HepG2 (cell line): Measurements from ENCODE around the gene PDPK1. TPM values are rescaled to one million over a fixed set of nuclear protein-coding genes. Genes with fewer than 3 reads are reported as not detected.
A peak's percentile ranks its signal among the peaks of the same experiment; 100 is the strongest.

Experiments
- GABPA ChIP-seq, 2 experiments: IDR thresholded peaks; 2 replicates each; pipeline ENCODE4 v1.6.1; 2011 to 2016; ENCODE audit warnings: low read depth in 2 of 2, low read length in 1 of 2, missing biosample characterization in 1 of 2, missing genetic modification characterization in 1 of 2
- HDAC1 ChIP-seq: sonication (generic); formaldehyde crosslinking; IDR thresholded peaks from 2 replicates; pipeline ENCODE4 v1.5.1; 2020; ENCODE audit warnings: mild to moderate bottlenecking, missing genetic modification reagents
- HNRNPL ChIP-seq: fragments of 200-400 bp; formaldehyde crosslinking; IDR thresholded peaks from 2 replicates; pipeline ENCODE4 v1.6.1; 2017; ENCODE audit warnings: mild to moderate bottlenecking, low read depth, low read length
- MXI1 ChIP-seq: IDR thresholded peaks from 3 replicates; pipeline ENCODE4 v1.6.1; 2012; ENCODE audit warnings: low read depth, low read length, inconsistent platforms, borderline replicate concordance
- POLR2A ChIP-seq, 2 experiments: IDR thresholded peaks; 2 replicates each; pipeline ENCODE4 v1.6.1; 2011; ENCODE audit warnings: low read depth in 2 of 2, low read length in 2 of 2, mild to moderate bottlenecking in 1 of 2, moderate library complexity in 1 of 2; ENCODE audit not compliant: insufficient read depth in 1 of 2
- ZNF263 ChIP-seq: sonication (generic); formaldehyde crosslinking; IDR thresholded peaks from 2 replicates; pipeline ENCODE4 v1.4.0; 2020; ENCODE audit warnings: missing genetic modification reagents
- ZNF546 ChIP-seq: sonication (generic); formaldehyde crosslinking; conservative IDR thresholded peaks from 2 replicates; pipeline ENCODE4 v1.8.1; 2023; ENCODE audit warnings: mild to moderate bottlenecking, missing genetic modification reagents
- ZNF607 ChIP-seq: sonication (generic); formaldehyde crosslinking; IDR thresholded peaks from 2 replicates; pipeline ENCODE4 v1.5.1; 2020; ENCODE audit warnings: missing genetic modification reagents, mild to moderate bottlenecking, borderline replicate concordance
- polyA plus RNA-seq, 8 experiments: library from polyadenylated mRNA; depleted of rRNA in 3 of 8; stranded (reverse) in 7 of 8; unstranded in 1 of 8; fragments of >200 nt; fragmentation: Illumina TruSeq in 4 of 8; extraction: Trizol in 4 of 8; gene quantifications; 2 replicates each; pipeline versions ENCODE4 v1.2.1 to v1.2.3, GENCODE V29; 2011 to 2016; ENCODE audit warnings: low read depth in 4 of 8, missing spikeins in 1 of 8, mixed read lengths in 1 of 8; ENCODE audit not compliant: insufficient read depth in 1 of 8
- total RNA-seq, 5 experiments: library from RNA; depleted of rRNA; stranded (reverse); fragments of >200 nt; fragmentation: Illumina TruSeq; extraction: Trizol; gene quantifications; 2 replicates each; pipeline ENCODE4 v1.2.3, GENCODE V29; 2016; ENCODE audit warnings: low read depth in 1 of 5
- TF ChIP-seq, protein P1 (sequence below): sonication (generic); formaldehyde crosslinking; IDR thresholded peaks from 2 replicates; pipeline ENCODE4 v1.5.0; 2020; ENCODE audit warnings: mild to moderate bottlenecking, missing genetic modification reagents, borderline replicate concordance
- TF ChIP-seq, protein P2 (sequence below): IDR thresholded peaks from 2 replicates; pipeline ENCODE4 v1.6.1; 2012; ENCODE audit warnings: inconsistent platforms
- TF ChIP-seq, protein P3 (sequence below): sonication (generic); formaldehyde crosslinking; IDR thresholded peaks from 2 replicates; pipeline ENCODE4 v1.4.0; 2020; ENCODE audit warnings: missing genetic modification reagents
- TF ChIP-seq, protein P4 (sequence below): sonication (generic); formaldehyde crosslinking; IDR thresholded peaks from 2 replicates; pipeline ENCODE4 v1.5.0; 2020; ENCODE audit warnings: missing genetic modification reagents
- TF ChIP-seq, protein P5 (sequence below): sonication (generic); formaldehyde crosslinking; IDR thresholded peaks from 2 replicates; pipeline ENCODE4 v1.4.0; 2020; ENCODE audit warnings: missing genetic modification reagents, borderline replicate concordance

Gene PDPK1
- total and polyA plus RNA-seq, 2 of the 13 experiments (the other 11 are each of a cell fraction or from before 2014, with no cell fraction given): 59.6 to 129 TPM

DNA sequence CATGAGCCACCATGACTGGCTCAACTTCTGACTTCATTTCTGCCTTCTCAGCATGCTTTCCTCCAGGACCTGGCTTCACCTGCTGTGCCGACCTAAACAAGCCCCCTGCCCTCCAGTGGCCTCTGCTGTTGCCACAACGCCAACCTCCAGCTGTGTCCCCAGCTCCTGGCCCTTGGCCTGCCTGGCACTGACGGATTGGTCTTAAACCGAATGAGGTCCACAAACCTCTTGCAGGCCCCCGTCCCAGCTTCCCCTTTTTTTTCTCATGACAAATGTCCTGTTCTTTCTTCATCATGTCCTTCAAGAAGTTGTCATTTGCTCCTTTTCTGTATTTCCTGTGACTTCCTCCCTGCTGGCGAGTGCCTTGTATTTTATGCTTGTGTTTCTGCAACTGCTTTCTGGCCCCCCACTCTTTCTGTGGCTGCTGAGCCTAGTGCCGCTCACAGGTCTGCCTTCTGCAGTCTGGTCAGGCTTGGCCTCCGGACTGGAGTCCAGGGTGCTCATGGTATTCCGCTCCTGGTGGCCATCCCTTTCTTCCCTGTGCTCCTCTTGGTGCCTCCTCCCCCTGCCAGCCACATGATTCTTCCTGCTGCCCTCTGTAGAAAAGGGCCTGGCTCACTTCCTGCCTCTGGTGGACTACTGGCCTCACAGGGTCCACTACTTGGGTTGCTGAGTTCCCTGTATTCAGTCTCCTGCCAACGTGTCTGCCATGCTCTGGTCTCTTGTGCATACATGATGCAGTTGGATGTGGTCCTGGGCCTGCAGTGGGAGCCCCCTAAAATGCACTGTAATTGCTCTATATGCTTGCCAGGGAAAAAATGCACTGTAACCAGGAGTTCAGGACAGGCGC, 21.2 kb upstream of the PDPK1 start (continued):
- TF ChIP-seq, protein P1, sequence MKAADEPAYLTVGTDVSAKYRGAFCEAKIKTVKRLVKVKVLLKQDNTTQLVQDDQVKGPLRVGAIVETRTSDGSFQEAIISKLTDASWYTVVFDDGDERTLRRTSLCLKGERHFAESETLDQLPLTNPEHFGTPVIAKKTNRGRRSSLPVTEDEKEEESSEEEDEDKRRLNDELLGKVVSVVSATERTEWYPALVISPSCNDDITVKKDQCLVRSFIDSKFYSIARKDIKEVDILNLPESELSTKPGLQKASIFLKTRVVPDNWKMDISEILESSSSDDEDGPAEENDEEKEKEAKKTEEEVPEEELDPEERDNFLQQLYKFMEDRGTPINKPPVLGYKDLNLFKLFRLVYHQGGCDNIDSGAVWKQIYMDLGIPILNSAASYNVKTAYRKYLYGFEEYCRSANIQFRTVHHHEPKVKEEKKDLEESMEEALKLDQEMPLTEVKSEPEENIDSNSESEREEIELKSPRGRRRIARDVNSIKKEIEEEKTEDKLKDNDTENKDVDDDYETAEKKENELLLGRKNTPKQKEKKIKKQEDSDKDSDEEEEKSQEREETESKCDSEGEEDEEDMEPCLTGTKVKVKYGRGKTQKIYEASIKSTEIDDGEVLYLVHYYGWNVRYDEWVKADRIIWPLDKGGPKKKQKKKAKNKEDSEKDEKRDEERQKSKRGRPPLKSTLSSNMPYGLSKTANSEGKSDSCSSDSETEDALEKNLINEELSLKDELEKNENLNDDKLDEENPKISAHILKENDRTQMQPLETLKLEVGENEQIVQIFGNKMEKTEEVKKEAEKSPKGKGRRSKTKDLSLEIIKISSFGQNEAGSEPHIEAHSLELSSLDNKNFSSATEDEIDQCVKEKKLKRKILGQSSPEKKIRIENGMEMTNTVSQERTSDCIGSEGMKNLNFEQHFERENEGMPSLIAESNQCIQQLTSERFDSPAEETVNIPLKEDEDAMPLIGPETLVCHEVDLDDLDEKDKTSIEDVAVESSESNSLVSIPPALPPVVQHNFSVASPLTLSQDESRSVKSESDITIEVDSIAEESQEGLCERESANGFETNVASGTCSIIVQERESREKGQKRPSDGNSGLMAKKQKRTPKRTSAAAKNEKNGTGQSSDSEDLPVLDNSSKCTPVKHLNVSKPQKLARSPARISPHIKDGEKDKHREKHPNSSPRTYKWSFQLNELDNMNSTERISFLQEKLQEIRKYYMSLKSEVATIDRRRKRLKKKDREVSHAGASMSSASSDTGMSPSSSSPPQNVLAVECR (CRISPR knock-in tag): peak; percentile 60
- TF ChIP-seq, protein P2, sequence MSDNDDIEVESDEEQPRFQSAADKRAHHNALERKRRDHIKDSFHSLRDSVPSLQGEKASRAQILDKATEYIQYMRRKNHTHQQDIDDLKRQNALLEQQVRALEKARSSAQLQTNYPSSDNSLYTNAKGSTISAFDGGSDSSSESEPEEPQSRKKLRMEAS: peak; percentile 50; the same call in 1 of the 2 replicates
- TF ChIP-seq HNRNPL (0 out of 2 replicates have a peak, but pooled peaks have one; percentile 31), ZNF607 (no peak), ZNF546 (CRISPR knock-in tag) (no peak), POLR2A (IDR thresholded peaks at IDR 0.05; ENCODE audit: insufficient read depth in 1 of 2, low read depth in 2 of 2, low read length in 2 of 2) (0 out of 4 replicates have a peak, but pooled peaks of 1 of the 2 experiments have one; percentile 17), GABPA (IDR thresholded peaks at IDR 0.05; ENCODE audit: low read depth, low read length) (no peak), GABPA (CRISPR knock-in tag; IDR thresholded peaks at IDR 0.05; ENCODE audit: low read depth) (peak; percentile 66), HDAC1 (CRISPR knock-in tag) (0 out of 2 replicates have a peak, but pooled peaks have one; percentile 32), ZNF263 (CRISPR knock-in tag) (peak; percentile 93), MXI1 (peak; percentile 39; the same call in 1 of the 3 replicates)
- TF ChIP-seq, protein P3, sequence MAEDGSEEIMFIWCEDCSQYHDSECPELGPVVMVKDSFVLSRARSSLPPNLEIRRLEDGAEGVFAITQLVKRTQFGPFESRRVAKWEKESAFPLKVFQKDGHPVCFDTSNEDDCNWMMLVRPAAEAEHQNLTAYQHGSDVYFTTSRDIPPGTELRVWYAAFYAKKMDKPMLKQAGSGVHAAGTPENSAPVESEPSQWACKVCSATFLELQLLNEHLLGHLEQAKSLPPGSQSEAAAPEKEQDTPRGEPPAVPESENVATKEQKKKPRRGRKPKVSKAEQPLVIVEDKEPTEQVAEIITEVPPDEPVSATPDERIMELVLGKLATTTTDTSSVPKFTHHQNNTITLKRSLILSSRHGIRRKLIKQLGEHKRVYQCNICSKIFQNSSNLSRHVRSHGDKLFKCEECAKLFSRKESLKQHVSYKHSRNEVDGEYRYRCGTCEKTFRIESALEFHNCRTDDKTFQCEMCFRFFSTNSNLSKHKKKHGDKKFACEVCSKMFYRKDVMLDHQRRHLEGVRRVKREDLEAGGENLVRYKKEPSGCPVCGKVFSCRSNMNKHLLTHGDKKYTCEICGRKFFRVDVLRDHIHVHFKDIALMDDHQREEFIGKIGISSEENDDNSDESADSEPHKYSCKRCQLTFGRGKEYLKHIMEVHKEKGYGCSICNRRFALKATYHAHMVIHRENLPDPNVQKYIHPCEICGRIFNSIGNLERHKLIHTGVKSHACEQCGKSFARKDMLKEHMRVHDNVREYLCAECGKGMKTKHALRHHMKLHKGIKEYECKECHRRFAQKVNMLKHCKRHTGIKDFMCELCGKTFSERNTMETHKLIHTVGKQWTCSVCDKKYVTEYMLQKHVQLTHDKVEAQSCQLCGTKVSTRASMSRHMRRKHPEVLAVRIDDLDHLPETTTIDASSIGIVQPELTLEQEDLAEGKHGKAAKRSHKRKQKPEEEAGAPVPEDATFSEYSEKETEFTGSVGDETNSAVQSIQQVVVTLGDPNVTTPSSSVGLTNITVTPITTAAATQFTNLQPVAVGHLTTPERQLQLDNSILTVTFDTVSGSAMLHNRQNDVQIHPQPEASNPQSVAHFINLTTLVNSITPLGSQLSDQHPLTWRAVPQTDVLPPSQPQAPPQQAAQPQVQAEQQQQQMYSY (CRISPR knock-in tag): peak; percentile 62; the same call in 1 of the 2 replicates
- TF ChIP-seq, protein P4, sequence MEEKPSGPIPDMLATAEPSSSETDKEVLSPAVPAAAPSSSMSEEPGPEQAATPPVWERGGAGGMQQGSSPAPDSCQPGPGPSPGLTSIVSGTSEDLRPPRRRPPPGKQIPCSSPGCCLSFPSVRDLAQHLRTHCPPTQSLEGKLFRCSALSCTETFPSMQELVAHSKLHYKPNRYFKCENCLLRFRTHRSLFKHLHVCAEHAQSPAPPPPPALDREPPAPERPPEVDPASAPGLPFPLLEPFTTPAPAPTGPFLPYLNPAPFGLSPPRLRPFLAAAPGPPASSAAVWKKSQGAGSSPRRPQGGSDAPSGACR (CRISPR knock-in tag): 0 out of 2 replicates have a peak, but pooled peaks have one; percentile 41
- TF ChIP-seq, protein P5, sequence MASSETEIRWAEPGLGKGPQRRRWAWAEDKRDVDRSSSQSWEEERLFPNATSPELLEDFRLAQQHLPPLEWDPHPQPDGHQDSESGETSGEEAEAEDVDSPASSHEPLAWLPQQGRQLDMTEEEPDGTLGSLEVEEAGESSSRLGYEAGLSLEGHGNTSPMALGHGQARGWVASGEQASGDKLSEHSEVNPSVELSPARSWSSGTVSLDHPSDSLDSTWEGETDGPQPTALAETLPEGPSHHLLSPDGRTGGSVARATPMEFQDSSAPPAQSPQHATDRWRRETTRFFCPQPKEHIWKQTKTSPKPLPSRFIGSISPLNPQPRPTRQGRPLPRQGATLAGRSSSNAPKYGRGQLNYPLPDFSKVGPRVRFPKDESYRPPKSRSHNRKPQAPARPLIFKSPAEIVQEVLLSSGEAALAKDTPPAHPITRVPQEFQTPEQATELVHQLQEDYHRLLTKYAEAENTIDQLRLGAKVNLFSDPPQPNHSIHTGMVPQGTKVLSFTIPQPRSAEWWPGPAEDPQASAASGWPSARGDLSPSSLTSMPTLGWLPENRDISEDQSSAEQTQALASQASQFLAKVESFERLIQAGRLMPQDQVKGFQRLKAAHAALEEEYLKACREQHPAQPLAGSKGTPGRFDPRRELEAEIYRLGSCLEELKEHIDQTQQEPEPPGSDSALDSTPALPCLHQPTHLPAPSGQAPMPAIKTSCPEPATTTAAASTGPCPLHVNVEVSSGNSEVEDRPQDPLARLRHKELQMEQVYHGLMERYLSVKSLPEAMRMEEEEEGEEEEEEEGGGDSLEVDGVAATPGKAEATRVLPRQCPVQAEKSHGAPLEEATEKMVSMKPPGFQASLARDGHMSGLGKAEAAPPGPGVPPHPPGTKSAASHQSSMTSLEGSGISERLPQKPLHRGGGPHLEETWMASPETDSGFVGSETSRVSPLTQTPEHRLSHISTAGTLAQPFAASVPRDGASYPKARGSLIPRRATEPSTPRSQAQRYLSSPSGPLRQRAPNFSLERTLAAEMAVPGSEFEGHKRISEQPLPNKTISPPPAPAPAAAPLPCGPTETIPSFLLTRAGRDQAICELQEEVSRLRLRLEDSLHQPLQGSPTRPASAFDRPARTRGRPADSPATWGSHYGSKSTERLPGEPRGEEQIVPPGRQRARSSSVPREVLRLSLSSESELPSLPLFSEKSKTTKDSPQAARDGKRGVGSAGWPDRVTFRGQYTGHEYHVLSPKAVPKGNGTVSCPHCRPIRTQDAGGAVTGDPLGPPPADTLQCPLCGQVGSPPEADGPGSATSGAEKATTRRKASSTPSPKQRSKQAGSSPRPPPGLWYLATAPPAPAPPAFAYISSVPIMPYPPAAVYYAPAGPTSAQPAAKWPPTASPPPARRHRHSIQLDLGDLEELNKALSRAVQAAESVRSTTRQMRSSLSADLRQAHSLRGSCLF (CRISPR knock-in tag): no peak
